Peyer's patch (tissue), 4 donors: ENCODE measurements around the gene FMOD.

Source experiments
- CTCF ChIP-seq, 6 experiments: fragments of 450-650 bp in 4 of 6; fragments of 200-600 bp in 2 of 6; sonication (generic) in 1 of 6; IDR thresholded peaks; one replicate each; pipeline ENCODE4 v1.5.1; 2017 to 2019; ENCODE audit warnings: antibody characterized with exemption in 6 of 6, mild to moderate bottlenecking in 3 of 6, moderate library complexity in 1 of 6
- POLR2A ChIP-seq, 2 donors: fragments of 450-650 bp; IDR thresholded peaks; one replicate each; pipeline ENCODE4 v1.5.1; 2017; ENCODE audit warnings: antibody characterized with exemption in 2 of 2, mild to moderate bottlenecking in 2 of 2, moderate library complexity in 2 of 2

- no peak for TF ChIP-seq CTCF (IDR thresholded peaks at IDR 0.05)
- no peak for TF ChIP-seq POLR2A (IDR thresholded peaks at IDR 0.05)
Observed at GRCh38 chr1:203366476-203366875, 15.6 kb upstream of the FMOD start.
